CD4-positive, alpha-beta memory T cell (primary cell): ENCODE results near the gene C6orf89. TPM values are rescaled to one million over a fixed set of nuclear protein-coding genes. Genes with fewer than 3 reads are reported as not detected.
A peak's percentile ranks its signal among the peaks of the same experiment; 100 is the strongest.

Experiments used
- CTCF ChIA-PET: fragments of 350-600 bp; sonication (Branson Sonifier 250); formaldehyde crosslinking; loops from one replicate; lab custom pipeline; 2021; ENCODE audit warnings: inconsistent platforms; ENCODE audit not compliant: partially characterized antibody; lab: Charles Lee
- POLR2A ChIA-PET: fragments of 350-600 bp; sonication (Branson Sonifier 250); formaldehyde crosslinking; loops from one replicate; lab custom pipeline; 2021; ENCODE audit not compliant: partially characterized antibody; lab: Charles Lee
- DNase-seq, 5 donors: peaks; one replicate each; pipeline versions ENCODE4 v3.0.0 to v3.0.0-alpha.2; 2020 to 2022; ENCODE audit warnings: mixed read lengths in 1 of 5
- H3K27ac ChIP-seq: one replicate; pipeline ENCODE4 v1.7.0; 2013; ENCODE audit warnings: low read depth, low read length
- H3K27me3 ChIP-seq: 2 replicates; pipeline ENCODE4 v1.7.0; 2013; ENCODE audit warnings: mild to moderate bottlenecking, low read length, moderate library complexity; ENCODE audit not compliant: insufficient read depth
- H3K36me3 ChIP-seq: 2 replicates; pipeline ENCODE4 v1.7.0; 2013; ENCODE audit warnings: mild to moderate bottlenecking, low read length, moderate library complexity; ENCODE audit not compliant: insufficient read depth
- H3K4me1 ChIP-seq: 2 replicates; pipeline ENCODE4 v1.7.0; 2013; ENCODE audit warnings: mild to moderate bottlenecking, low read length, moderate library complexity; ENCODE audit not compliant: insufficient read depth
- H3K4me3 ChIP-seq, 2 donors: one replicate each; pipeline ENCODE4 v1.7.0; 2013; ENCODE audit warnings: low read length in 2 of 2, mild to moderate bottlenecking in 1 of 2
- H3K9me3 ChIP-seq, 2 donors: one replicate each; pipeline ENCODE4 v1.7.0; 2013; ENCODE audit warnings: low read length in 2 of 2, control low read depth in 1 of 2; ENCODE audit not compliant: control insufficient read depth in 1 of 2
- H3K27ac Mint-ChIP-seq, 7 donors: one replicate each; pipeline ENCODE4 v1.8.0; 2020 to 2021; ENCODE audit warnings: mixed read lengths in 7 of 7, mild to moderate bottlenecking in 6 of 7, inconsistent platforms in 3 of 7, moderate library complexity in 3 of 7
- H3K27me3 Mint-ChIP-seq, 2 donors: one replicate each; pipeline ENCODE4 v1.8.0; 2020 to 2021; ENCODE audit warnings: mixed read lengths in 2 of 2
- H3K36me3 Mint-ChIP-seq, 2 donors: one replicate each; pipeline ENCODE4 v1.8.0; 2020 to 2021; ENCODE audit warnings: mixed read lengths in 2 of 2, inconsistent platforms in 1 of 2, mild to moderate bottlenecking in 1 of 2
- H3K4me1 Mint-ChIP-seq, 4 donors: one replicate each; pipeline ENCODE4 v1.8.0; 2020 to 2021; ENCODE audit warnings: mixed read lengths in 4 of 4, mild to moderate bottlenecking in 1 of 4
- H3K4me3 Mint-ChIP-seq, 8 donors: one replicate each; pipeline ENCODE4 v1.8.0; 2020 to 2021; ENCODE audit warnings: mixed read lengths in 8 of 8, mild to moderate bottlenecking in 7 of 8, moderate library complexity in 6 of 8, inconsistent platforms in 3 of 8
- H3K9me3 Mint-ChIP-seq, 8 donors: one replicate each; pipeline ENCODE4 v1.8.0; 2020 to 2021; ENCODE audit warnings: mixed read lengths in 8 of 8, mild to moderate bottlenecking in 5 of 8, inconsistent platforms in 3 of 8, moderate library complexity in 1 of 8
- intact Hi-C: fragments of 100-400 bp; cut with micrococcal nuclease; formaldehyde crosslinking; loops from one replicate; pipeline ENCODE4 v1.15.1; 2023
- polyA plus RNA-seq, 2 donors: library from polyadenylated mRNA; unstranded; fragments of 300-500 nt; fragmentation: Illumina TruSeq; gene quantifications; one replicate each; pipeline ENCODE4 v1.2.3, GENCODE V29; 2021
- total RNA-seq, 2 experiments: library from RNA; stranded (reverse); gene quantifications; one replicate each; pipeline ENCODE4 v1.2.3, GENCODE V29; 2021

C6orf89 gene
- total and polyA plus RNA-seq, 4 experiments from 2014 or later, result 35.4 to 56.0 (median 52.9) TPM

GRCh38 chr6:36908747-36909146 is 23.0 kb downstream of the C6orf89 start:
- Histone ChIP-seq H3K4me1 (peaks cover 24% of the 10 kb centered on the region), H3K27ac (no peak overlapping the region), H3K9me3 (no peaks in the 10 kb centered on the region), H3K4me3 (no peak overlapping the region), H3K27me3 (no peaks in the 10 kb centered on the region), H3K36me3 (peaks cover 18% of the 10 kb centered on the region)
- peaks cover 27 to 45% (median 32%) of the 10 kb centered on the region in 4 donors for H3K4me1 Mint-ChIP-seq
- CTCF ChIA-PET, result interaction anchor here (1.2 kb wide), 1 partner anchor 109 kb away, joined by 7 read pairs; no protein-coding TSS in a partner anchor
- intact Hi-C loops, result no loop called here
- peaks cover 40 to 43% of the 10 kb centered on the region in 2 donors for H3K36me3 Mint-ChIP-seq
- DNase-seq, result no peak
- H3K27me3 Mint-ChIP-seq, result no peaks in the 10 kb centered on the region
- POLR2A ChIA-PET, result no interaction called here
- peak overlapping the region in 3 of 7 donors; percentile 12 to 87 (median 54) for H3K27ac Mint-ChIP-seq
- H3K9me3 Mint-ChIP-seq, result no peaks in the 10 kb centered on the region
- H3K4me3 Mint-ChIP-seq, result no peak overlapping the region

GRCh38 chr6:36912030-36912454 is 26.3 kb downstream of the C6orf89 start:
- no peaks in the 10 kb centered on the region for H3K27me3 Mint-ChIP-seq
- CTCF ChIA-PET, result interaction anchor here (0.8 to 5.8 kb wide), 6 partner anchors 27 to 298 kb away, joined by 3 to 49 read pairs (median 7); partner anchors contain the start of genes C6orf89, MTCH1 and PPIL1
- H3K27ac ChIP-seq, result peak overlapping the region; percentile 58
- H3K9me3 ChIP-seq, result no peaks in the 10 kb centered on the region
- POLR2A ChIA-PET, result interaction anchor here (0.6 to 3.7 kb wide), 8 partner anchors 26 to 327 kb away, joined by 3 to 24 read pairs (median 4); partner anchors contain the start of genes C6orf89, MTCH1 and PI16
- H3K9me3 Mint-ChIP-seq, result no peaks in the 10 kb centered on the region
- peak; percentile 28 to 55 (median 31) for DNase-seq
- H3K4me1 Mint-ChIP-seq, result peaks cover 26 to 49% (median 34%) of the 10 kb centered on the region in 4 donors
- intact Hi-C loops, result loop anchor here (1.0 to 5.0 kb wide), 3 partner anchors 27 to 106 kb away; partner anchors contain the start of gene C6orf89
- H3K27me3 ChIP-seq, result no peaks in the 10 kb centered on the region
- peaks cover 34 to 45% of the 10 kb centered on the region in 2 donors for H3K36me3 Mint-ChIP-seq
- H3K4me1 ChIP-seq, result peaks cover 42% of the 10 kb centered on the region
- peak overlapping the region; percentile 63 to 85 (median 78) for H3K4me3 Mint-ChIP-seq
- peak overlapping the region; percentile 87 to 97 (median 94) for H3K27ac Mint-ChIP-seq
- H3K4me3 ChIP-seq, result peak overlapping the region; percentile 8 to 22
- H3K36me3 ChIP-seq, result peaks cover 20% of the 10 kb centered on the region

- no peaks in the 10 kb centered on the region for H3K9me3 Mint-ChIP-seq
- Histone ChIP-seq H3K27me3 (no peaks in the 10 kb centered on the region), H3K27ac (peak overlapping the region; percentile 58), H3K4me1 (peaks cover 42% of the 10 kb centered on the region), H3K4me3 (peak overlapping the region; percentile 8 to 22), H3K36me3 (peaks cover 25% of the 10 kb centered on the region), H3K9me3 (no peaks in the 10 kb centered on the region)
- intact Hi-C loops, result loop anchor here (1.0 to 5.0 kb wide), 3 partner anchors 27 to 106 kb away; partner anchors contain the start of gene C6orf89
- ChIA-PET POLR2A (interaction anchor here (0.8 to 3.7 kb wide), 8 partner anchors 27 to 105 kb away, joined by 3 to 24 read pairs (median 5); partner anchors contain the start of genes C6orf89, MTCH1 and PI16), CTCF (interaction anchor here (0.8 to 5.8 kb wide), 6 partner anchors 28 to 298 kb away, joined by 3 to 49 read pairs (median 7); partner anchors contain the start of genes C6orf89, MTCH1 and PPIL1)
- H3K27me3 Mint-ChIP-seq, result no peaks in the 10 kb centered on the region
- H3K4me3 Mint-ChIP-seq, result peak overlapping the region; percentile 63 to 85 (median 78)
- H3K4me1 Mint-ChIP-seq, result peaks cover 26 to 49% (median 34%) of the 10 kb centered on the region in 4 donors
- peaks cover 31 to 46% of the 10 kb centered on the region in 2 donors for H3K36me3 Mint-ChIP-seq
- peak; percentile 76 to 90 (median 82) for DNase-seq
- H3K27ac Mint-ChIP-seq, result peak overlapping the region; percentile 87 to 97 (median 94)
These were observed 26.8 kb downstream of the C6orf89 start for GRCh38 chr6:36912586-36912985.

GRCh38 chr6:36913082-36913481 is 27.3 kb downstream of the C6orf89 start:
- Histone ChIP-seq H3K36me3 (peaks cover 30% of the 10 kb centered on the region), H3K4me1 (peaks cover 42% of the 10 kb centered on the region), H3K4me3 (no peak overlapping the region), H3K9me3 (no peaks in the 10 kb centered on the region), H3K27me3 (no peaks in the 10 kb centered on the region), H3K27ac (peak overlapping the region; percentile 58)
- H3K9me3 Mint-ChIP-seq, result no peaks in the 10 kb centered on the region
- peak in 1 of 5 donors; percentile 50 for DNase-seq
- H3K4me3 Mint-ChIP-seq, result peak overlapping the region; percentile 13 to 85 (median 78)
- H3K4me1 Mint-ChIP-seq, result peaks cover 26 to 49% (median 34%) of the 10 kb centered on the region in 4 donors
- H3K27me3 Mint-ChIP-seq, result no peaks in the 10 kb centered on the region
- peak overlapping the region; percentile 89 to 97 (median 94) for H3K27ac Mint-ChIP-seq
- POLR2A ChIA-PET, result interaction anchor here (1.0 to 3.7 kb wide), 6 partner anchors 8 to 104 kb away, joined by 3 to 24 read pairs (median 6); partner anchors contain the start of genes C6orf89 and MTCH1
- intact Hi-C loops, result loop anchor here (5.0 kb wide), 1 partner anchor 49 kb away; no protein-coding TSS in a partner anchor
- peaks cover 26 to 48% of the 10 kb centered on the region in 2 donors for H3K36me3 Mint-ChIP-seq
- CTCF ChIA-PET, result interaction anchor here (1.0 to 5.8 kb wide), 6 partner anchors 24 to 144 kb away, joined by 3 to 49 read pairs (median 5); partner anchors contain the start of gene PPIL1

GRCh38 chr6:36914227-36914794 is 28.6 kb downstream of the C6orf89 start:
- peak; percentile 26 to 72 (median 32) for DNase-seq
- H3K4me1 ChIP-seq, result peaks cover 42% of the 10 kb centered on the region

GRCh38 chr6:36915599-36915998 is 29.8 kb downstream of the C6orf89 start:
- H3K27me3 Mint-ChIP-seq, result no peaks in the 10 kb centered on the region
- CTCF ChIA-PET, result interaction anchor here (1.1 to 5.8 kb wide), 3 partner anchors 30 to 256 kb away, joined by 3 to 49 read pairs (median 16); partner anchors contain the start of gene C6orf89
- Histone ChIP-seq H3K27ac (no peak overlapping the region), H3K27me3 (no peaks in the 10 kb centered on the region), H3K4me1 (peaks cover 42% of the 10 kb centered on the region), H3K36me3 (peaks cover 47% of the 10 kb centered on the region), H3K9me3 (no peaks in the 10 kb centered on the region), H3K4me3 (no peak overlapping the region)
- intact Hi-C loops, result no loop called here
- H3K27ac Mint-ChIP-seq, result peak overlapping the region in 5 of 7 donors; percentile 24 to 95 (median 44)
- no peak for DNase-seq
- POLR2A ChIA-PET, result no interaction called here
- H3K4me3 Mint-ChIP-seq, result no peak overlapping the region
- no peaks in the 10 kb centered on the region for H3K9me3 Mint-ChIP-seq
- H3K36me3 Mint-ChIP-seq, result peaks cover 30 to 61% of the 10 kb centered on the region in 2 donors
- H3K4me1 Mint-ChIP-seq, result peaks cover 24 to 49% (median 33%) of the 10 kb centered on the region in 4 donors

More at GRCh38 chr6:36914227-36914794, 28.6 kb downstream of the C6orf89 start:
- Histone ChIP-seq H3K27me3 (no peaks in the 10 kb centered on the region), H3K27ac (peak overlapping the region; percentile 38), H3K36me3 (peaks cover 36% of the 10 kb centered on the region), H3K4me3 (no peak overlapping the region), H3K9me3 (no peaks in the 10 kb centered on the region)
- Mint-ChIP-seq H3K9me3 (no peaks in the 10 kb centered on the region), H3K27me3 (no peaks in the 10 kb centered on the region), H3K36me3 (peaks cover 24 to 52% of the 10 kb centered on the region in 2 donors), H3K27ac (peak overlapping the region; percentile 89 to 96 (median 95)), H3K4me1 (peaks cover 26 to 49% (median 33%) of the 10 kb centered on the region in 4 donors), H3K4me3 (peak overlapping the region in 7 of 8 donors; percentile 17 to 85 (median 52))
- POLR2A ChIA-PET, result interaction anchor here (0.6 to 3.7 kb wide), 7 partner anchors 10 to 104 kb away, joined by 3 to 24 read pairs (median 5); partner anchors contain the start of genes C6orf89, PI16 and PPIL1
- intact Hi-C loops, result loop anchor here (5.0 kb wide), 1 partner anchor 48 kb away; no protein-coding TSS in a partner anchor
- CTCF ChIA-PET, result interaction anchor here (0.9 to 5.8 kb wide), 10 partner anchors 9 to 145 kb away, joined by 3 to 49 read pairs (median 4); partner anchors contain the start of genes C6orf89, FGD2 and PPIL1
